HUES6 (cell line): Measurements from ENCODE around the gene UBA1.
A peak's percentile ranks its signal among the peaks of the same experiment; 100 is the strongest.

Experiments used
- H3K27ac ChIP-seq: 2 replicates; pipeline ENCODE4 v1.7.0; 2013; ENCODE audit warnings: low read depth, mild to moderate bottlenecking, low read length, inconsistent platforms
- H3K27me3 ChIP-seq: 2 replicates; pipeline ENCODE4 v1.6.1; 2013; ENCODE audit warnings: low read length; ENCODE audit not compliant: control insufficient read depth, insufficient read depth
- H3K36me3 ChIP-seq: 2 replicates; pipeline ENCODE4 v1.6.1; 2013; ENCODE audit warnings: low read length; ENCODE audit not compliant: control insufficient read depth, insufficient read depth
- H3K4me1 ChIP-seq: 2 replicates; pipeline ENCODE4 v1.6.1; 2013; ENCODE audit warnings: low read length; ENCODE audit not compliant: control insufficient read depth, insufficient read depth
- H3K4me3 ChIP-seq: 2 replicates; pipeline ENCODE4 v1.5.1; 2013; ENCODE audit warnings: low read depth, low read length
- H3K9ac ChIP-seq: one replicate; pipeline ENCODE4 v1.6.1; 2013; ENCODE audit warnings: mild to moderate bottlenecking, low read length
- H3K9me3 ChIP-seq: 2 replicates; pipeline ENCODE4 v1.6.1; 2013; ENCODE audit warnings: low read depth, low read length; ENCODE audit not compliant: control insufficient read depth, insufficient read depth

UBA1 gene

DNA sequence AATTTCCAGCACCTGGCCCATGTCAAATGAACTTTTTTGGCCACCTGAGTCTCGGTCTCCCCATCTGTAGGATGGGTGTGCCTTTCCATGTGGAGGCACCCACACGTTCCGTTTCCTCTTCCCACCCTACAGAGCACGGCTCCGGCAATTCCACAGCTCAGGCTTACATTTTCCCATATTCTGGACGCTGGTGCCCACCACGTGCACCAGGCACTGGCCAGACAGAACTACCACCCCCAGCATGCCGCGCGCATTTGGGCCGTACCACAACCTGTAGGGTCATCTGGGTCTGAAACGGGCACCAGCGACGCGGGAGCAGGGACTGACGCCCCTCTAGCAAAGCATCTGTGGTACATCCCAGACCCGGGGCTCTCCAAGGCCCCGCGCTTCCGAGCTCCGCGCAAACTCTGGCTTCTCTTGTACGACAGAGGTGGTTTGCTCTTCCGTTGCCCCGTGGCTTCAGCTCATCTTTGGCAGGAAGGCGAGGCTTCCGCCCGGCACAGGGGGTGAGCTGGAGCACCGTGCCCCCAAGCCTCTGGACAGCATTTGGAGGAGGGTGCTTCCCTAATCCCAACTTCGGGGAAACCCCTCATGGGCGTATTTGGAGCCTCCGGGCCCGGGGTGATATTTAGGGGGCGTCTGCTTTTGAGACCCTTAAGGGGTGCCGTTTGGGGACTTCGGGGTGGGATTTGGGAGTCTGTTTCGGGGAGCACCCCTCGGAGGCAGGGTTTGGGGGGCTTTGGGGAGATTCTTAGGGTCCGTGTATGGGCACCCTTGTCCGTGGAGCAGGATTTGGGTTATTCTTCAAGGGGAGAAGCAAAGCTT is 3.0 kb upstream of the UBA1 start:
- H3K36me3 ChIP-seq = peaks cover 23% of the 10 kb centered on the region
- peak overlapping the region; percentile 56 for H3K9ac ChIP-seq
- H3K27me3 ChIP-seq = no peaks in the 10 kb centered on the region
- H3K4me1 ChIP-seq = peaks cover 23% of the 10 kb centered on the region
- H3K4me3 ChIP-seq = peak overlapping the region; percentile 73
- no peak overlapping the region; the same call in 1 of the 2 replicates for H3K27ac ChIP-seq
- H3K9me3 ChIP-seq = no peaks in the 10 kb centered on the region

DNA sequence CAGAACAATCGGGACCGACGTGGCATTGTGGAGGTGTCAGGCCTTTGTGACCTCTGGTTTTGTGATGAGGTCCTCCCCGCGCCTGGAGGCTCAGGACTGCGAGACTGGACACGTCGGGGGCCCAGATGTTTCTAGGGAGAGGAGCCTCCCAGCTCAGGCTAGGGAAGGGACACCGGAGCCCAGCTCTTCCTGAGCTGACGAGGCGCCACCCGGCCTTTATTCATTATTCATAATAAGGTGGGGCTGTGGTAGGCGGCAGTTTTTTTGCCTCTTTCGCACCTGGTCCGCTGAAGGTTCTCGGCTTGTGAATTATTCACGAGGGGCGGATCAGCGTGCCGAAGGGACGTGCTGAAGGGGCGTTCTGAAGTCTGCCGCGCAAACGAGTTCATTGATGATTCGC is 2.3 kb upstream of the UBA1 start:
- H3K36me3 ChIP-seq = peaks cover 23% of the 10 kb centered on the region
- no peaks in the 10 kb centered on the region for H3K27me3 ChIP-seq
- H3K9ac ChIP-seq = peak overlapping the region; percentile 56
- peaks cover 29% of the 10 kb centered on the region for H3K4me1 ChIP-seq
- H3K4me3 ChIP-seq = peak overlapping the region; percentile 73
- no peak overlapping the region; the same call in 1 of the 2 replicates for H3K27ac ChIP-seq
- no peaks in the 10 kb centered on the region for H3K9me3 ChIP-seq

DNA sequence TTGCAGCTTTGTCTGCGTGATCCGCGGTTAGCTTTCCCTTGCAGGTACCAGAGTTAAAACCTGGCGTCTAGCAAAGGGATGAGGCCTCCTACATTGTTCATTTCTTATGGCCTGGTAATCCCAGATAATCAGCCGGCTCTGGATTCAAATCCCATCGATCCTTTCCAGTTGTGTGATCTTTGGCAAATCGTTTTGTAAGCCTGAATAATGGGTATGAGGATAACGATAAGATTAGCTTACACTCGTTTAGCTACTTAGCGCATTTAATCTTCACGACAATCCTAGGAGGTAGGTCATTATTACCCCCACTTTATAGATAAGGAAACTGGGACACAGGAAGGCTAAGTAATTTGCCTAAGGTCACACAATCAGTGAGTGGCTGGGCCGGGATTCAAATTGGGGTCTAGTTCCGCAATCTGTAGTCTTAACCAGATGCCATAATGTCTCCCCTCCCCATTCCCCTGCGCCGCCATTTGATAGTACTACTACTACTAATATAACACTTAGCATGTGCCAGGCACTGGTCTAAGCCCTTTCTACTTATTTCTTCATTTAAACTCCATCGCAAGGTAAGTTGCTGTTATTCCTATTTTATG is 1.7 kb upstream of the UBA1 start:
- Histone ChIP-seq H3K9me3 (no peaks in the 10 kb centered on the region), H3K27ac (no peak overlapping the region), H3K9ac (peak overlapping the region; percentile 56), H3K4me1 (peaks cover 35% of the 10 kb centered on the region), H3K27me3 (no peaks in the 10 kb centered on the region), H3K4me3 (peak overlapping the region; percentile 73), H3K36me3 (peaks cover 23% of the 10 kb centered on the region)

DNA sequence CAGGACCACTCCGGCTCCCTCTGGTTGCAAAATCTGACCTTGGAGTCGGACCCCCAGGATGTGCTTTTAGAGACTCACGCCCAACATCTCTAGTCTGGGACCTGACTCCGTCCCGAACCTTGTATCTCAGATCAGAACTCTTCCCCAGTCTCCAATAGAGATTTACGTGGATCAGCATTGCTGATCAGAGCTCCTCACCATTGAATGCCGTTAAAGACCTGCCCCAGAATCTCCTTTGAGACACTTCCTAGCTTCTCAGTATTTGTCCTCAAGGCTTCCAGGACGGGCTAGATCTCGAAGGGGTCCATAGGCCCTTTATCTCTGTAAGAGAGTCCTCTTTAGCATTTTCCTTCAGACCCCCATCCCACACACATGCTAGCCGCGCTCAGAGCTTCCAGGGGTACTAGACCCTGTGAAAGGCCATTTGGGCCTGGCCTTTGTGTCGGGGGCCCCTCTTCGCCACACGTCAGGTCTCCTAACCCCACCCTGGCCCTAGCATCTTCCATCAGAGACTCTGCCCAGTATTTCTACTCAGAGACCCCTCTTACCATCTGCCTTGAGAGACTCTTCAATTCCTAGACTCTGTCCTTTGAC is 662 bp downstream of the UBA1 start:
- H3K27me3 ChIP-seq = no peaks in the 10 kb centered on the region
- peaks cover 57% of the 10 kb centered on the region for H3K4me1 ChIP-seq
- H3K9ac ChIP-seq = peak overlapping the region; percentile 98
- H3K9me3 ChIP-seq = no peaks in the 10 kb centered on the region
- peaks cover 43% of the 10 kb centered on the region for H3K36me3 ChIP-seq
- H3K27ac ChIP-seq = peak overlapping the region; percentile 93
- H3K4me3 ChIP-seq = peak overlapping the region; percentile 86

DNA sequence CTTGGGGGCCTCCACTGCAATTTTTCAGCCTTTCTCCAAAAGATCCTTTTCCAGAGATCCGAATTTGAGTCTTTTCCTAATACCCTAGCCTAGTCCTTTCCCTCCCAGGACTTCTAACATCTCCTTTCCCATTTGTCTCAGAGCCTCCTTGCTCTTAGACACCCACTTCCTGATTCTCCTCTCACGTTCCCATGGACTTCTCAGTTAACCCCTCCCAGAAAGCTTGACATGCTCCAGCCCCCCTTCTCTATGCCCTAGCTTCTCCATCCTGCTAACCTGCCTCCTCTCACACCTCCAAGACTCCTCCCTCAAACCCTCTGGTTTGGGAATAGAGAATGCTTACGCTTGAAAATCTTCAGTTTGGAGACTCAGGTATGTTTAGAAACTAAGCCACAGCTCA is 2.5 kb downstream of the UBA1 start:
- Histone ChIP-seq H3K9me3 (no peaks in the 10 kb centered on the region), H3K9ac (peak overlapping the region; percentile 21), H3K4me1 (peaks cover 53% of the 10 kb centered on the region), H3K27me3 (no peaks in the 10 kb centered on the region), H3K4me3 (peak overlapping the region; percentile 40; the same call in 1 of the 2 replicates), H3K36me3 (peaks cover 59% of the 10 kb centered on the region), H3K27ac (no peak overlapping the region)

DNA sequence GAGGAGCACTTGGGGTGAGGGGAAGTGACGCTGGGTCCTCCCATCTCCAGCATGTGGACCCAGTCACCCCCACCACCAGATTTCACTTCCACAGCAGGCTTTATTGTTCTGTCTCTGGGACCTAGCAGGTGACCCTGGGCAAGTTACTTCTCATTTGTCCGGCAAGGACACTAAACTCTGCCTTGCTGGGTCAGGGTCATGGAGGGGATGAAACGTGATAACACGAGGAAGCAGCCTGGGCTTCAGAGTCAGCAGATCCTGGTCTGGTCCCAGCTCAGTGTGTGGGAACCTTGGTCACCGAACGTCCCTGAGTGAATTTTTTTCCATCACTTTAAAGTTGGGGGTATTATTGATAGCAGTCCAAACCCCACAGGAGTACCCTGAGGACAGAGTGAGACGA is 3.9 kb downstream of the UBA1 start:
- Histone ChIP-seq H3K4me3 (peak overlapping the region; percentile 40), H3K36me3 (peaks cover 73% of the 10 kb centered on the region), H3K27ac (peak overlapping the region; percentile 60; the same call in 1 of the 2 replicates), H3K9ac (peak overlapping the region; percentile 75), H3K9me3 (no peaks in the 10 kb centered on the region), H3K4me1 (peaks cover 48% of the 10 kb centered on the region), H3K27me3 (no peaks in the 10 kb centered on the region)

DNA sequence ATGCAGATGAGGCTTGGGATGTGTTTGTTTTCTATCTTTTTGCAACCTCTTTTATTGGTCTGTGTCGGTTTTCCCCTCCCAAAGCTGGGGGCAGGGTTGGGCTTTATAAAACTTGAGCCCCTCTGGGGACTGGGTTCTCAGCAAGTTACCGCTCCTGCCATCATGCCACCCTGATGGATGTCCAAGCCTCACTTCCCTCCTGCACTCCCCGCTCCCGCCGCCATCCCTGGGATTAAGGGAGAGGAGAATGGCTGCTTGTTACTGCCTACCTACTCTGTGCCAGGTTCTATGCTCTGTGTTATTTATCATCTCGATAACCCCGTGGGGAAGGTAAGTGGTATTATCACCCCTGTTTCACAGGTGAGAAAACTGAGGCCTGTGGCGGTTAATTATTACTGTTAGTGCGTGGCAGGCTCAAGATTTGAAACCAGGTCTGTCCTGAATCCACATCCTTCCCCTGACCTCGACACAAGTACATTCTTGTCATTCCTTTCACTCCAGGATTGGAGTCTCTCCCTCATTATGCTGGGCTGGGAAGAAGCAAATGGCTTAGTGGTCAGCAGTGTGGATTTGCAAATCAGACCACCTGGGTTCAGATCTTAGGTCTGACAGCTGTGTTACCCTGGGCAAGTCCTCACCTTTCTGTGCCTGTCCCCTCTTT is 4.5 kb downstream of the UBA1 start:
- Histone ChIP-seq H3K27ac (peak overlapping the region; percentile 60), H3K36me3 (peaks cover 80% of the 10 kb centered on the region)

DNA sequence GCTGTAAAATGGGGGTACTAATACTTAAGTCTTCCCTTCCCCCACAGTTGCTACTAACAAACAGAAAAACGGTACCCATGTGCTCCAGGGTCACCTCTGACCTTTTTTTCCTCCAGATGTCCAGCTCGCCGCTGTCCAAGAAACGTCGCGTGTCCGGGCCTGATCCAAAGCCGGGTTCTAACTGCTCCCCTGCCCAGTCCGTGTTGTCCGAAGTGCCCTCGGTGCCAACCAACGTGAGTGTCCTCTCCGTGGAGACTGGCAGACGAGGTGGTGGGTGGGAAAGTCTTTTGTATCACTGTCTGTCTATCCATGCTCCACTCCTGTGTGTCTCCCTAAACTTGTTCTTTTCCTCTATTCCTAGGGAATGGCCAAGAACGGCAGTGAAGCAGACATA is 5.1 kb downstream of the UBA1 start:
- H3K36me3 ChIP-seq = peaks cover 85% of the 10 kb centered on the region
- no peaks in the 10 kb centered on the region for H3K9me3 ChIP-seq
- peak overlapping the region; percentile 75 for H3K9ac ChIP-seq
- H3K27ac ChIP-seq = peak overlapping the region; percentile 57
- H3K27me3 ChIP-seq = no peaks in the 10 kb centered on the region
- peaks cover 43% of the 10 kb centered on the region for H3K4me1 ChIP-seq
- peak overlapping the region; percentile 40; the same call in 1 of the 2 replicates for H3K4me3 ChIP-seq

More for the DNA sequence above, 4.5 kb downstream of the UBA1 start:
- Histone ChIP-seq H3K9ac (peak overlapping the region; percentile 75), H3K4me1 (peaks cover 43% of the 10 kb centered on the region), H3K27me3 (no peaks in the 10 kb centered on the region), H3K4me3 (peak overlapping the region; percentile 40; the same call in 1 of the 2 replicates), H3K9me3 (no peaks in the 10 kb centered on the region)

DNA sequence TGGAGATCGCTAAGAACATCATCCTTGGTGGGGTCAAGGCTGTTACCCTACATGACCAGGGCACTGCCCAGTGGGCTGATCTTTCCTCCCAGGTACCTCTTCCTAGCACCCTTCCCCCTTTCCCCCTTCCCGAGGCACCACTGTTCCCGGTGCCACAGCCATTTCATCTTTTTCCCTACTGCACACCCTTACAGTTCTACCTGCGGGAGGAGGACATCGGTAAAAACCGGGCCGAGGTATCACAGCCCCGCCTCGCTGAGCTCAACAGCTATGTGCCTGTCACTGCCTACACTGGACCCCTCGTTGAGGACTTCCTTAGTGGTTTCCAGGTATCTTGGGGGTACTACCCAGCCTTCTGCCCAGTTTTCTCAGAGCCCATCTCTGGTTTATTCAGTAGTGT is 5.7 kb downstream of the UBA1 start:
- Histone ChIP-seq H3K27ac (peak overlapping the region; percentile 57; the same call in 1 of the 2 replicates), H3K4me1 (peaks cover 43% of the 10 kb centered on the region), H3K4me3 (no peak overlapping the region), H3K27me3 (no peaks in the 10 kb centered on the region), H3K36me3 (peaks cover 91% of the 10 kb centered on the region), H3K9ac (no peak overlapping the region), H3K9me3 (no peaks in the 10 kb centered on the region)

DNA sequence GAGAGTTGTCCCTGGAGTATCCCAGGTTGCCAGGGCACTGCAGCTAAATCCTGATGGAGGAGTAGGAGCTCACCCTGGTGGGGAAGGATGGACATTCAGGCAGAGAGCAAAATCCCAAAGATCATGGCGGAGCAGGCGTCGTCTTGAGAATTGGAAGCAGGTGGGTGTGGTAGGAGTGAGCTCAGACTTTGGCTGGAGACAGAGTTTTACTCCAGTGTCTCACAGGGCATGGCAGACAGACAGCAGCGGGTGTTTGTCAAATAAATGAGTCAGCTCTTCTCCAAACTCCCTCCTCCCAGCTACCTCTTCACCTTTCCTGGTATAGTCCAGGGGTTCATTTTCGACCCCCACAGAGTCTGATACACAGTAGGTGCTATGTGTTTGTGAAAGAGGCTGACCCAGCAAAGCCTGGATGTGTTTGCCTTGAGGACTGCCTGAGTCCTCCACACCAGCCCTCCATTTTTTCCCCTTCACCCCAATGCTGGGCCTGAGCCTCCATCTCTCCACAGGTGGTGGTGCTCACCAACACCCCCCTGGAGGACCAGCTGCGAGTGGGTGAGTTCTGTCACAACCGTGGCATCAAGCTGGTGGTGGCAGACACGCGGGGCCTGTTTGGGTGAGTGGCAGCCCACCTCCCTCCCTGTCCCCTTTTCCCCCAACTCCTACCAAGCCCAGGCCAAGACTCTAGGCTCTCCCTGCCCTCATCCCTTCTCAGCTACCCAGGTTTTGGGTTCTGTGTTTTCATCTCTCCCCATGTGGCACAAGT is 6.9 kb downstream of the UBA1 start:
- H3K9me3 ChIP-seq = no peaks in the 10 kb centered on the region

More for the DNA sequence above, 6.9 kb downstream of the UBA1 start:
- Histone ChIP-seq H3K36me3 (peaks cover 98% of the 10 kb centered on the region), H3K4me1 (peaks cover 35% of the 10 kb centered on the region), H3K27ac (no peak overlapping the region), H3K4me3 (no peak overlapping the region), H3K27me3 (no peaks in the 10 kb centered on the region), H3K9ac (no peak overlapping the region)
